Measurements from ENCODE around the gene SLC27A5. TPM values are rescaled to one million over a fixed set of nuclear protein-coding genes. Genes with fewer than 3 reads are reported as not detected.
A peak's percentile ranks its signal among the peaks of the same experiment; 100 is the strongest.

The SLC27A5 gene
- total and polyA plus RNA-seq, 9 of the 15 experiments (the other 6 are each of a cell fraction or from before 2014, with no cell fraction given), result 42.2 to 318 (median 64.7) TPM

GRCh38 chr19:58499021-58499927 lies 12.5 kb downstream of the SLC27A5 start (continued):
- TF ChIP-seq ZBTB40 (IDR thresholded peaks at IDR 0.05) (peak; percentile 99), ZBTB40 (CRISPR knock-in tag; IDR thresholded peaks at IDR 0.05) (no peak), ZBTB1 (CRISPR knock-in tag; IDR thresholded peaks at IDR 0.05; ENCODE audit: borderline replicate concordance, low read depth) (no peak; the same call in 1 of the 2 replicates), ZNF282 (CRISPR knock-in tag; IDR thresholded peaks at IDR 0.05) (no peak), PURB (CRISPR knock-in tag; IDR thresholded peaks at IDR 0.05; ENCODE audit: low read depth) (no peak), ZBTB33 (CRISPR knock-in tag; IDR thresholded peaks at IDR 0.05) (peak; percentile 47), TSC22D4 (tag; IDR thresholded peaks at IDR 0.05) (no peak), FOXK2 (conservative IDR thresholded peaks at IDR 0.05 in 1 of 2, IDR thresholded peaks at IDR 0.05 in 1 of 2; ENCODE audit: low read depth in 2 of 2) (peak; percentile 89 to 96), CBX2 (IDR thresholded peaks at IDR 0.05; ENCODE audit: insufficient read depth, low read length, poor library complexity, severe bottlenecking) (no peak), RBM17 (IDR thresholded peaks at IDR 0.05; ENCODE audit: borderline replicate concordance, low read depth, low read length) (no peak), BRF2 (IDR thresholded peaks at IDR 0.05; ENCODE audit: borderline replicate concordance, insufficient read depth, insufficient read length) (no peak), OTX1 (CRISPR knock-in tag; IDR thresholded peaks at IDR 0.05) (0 out of 2 replicates have a peak, but pooled peaks have one; percentile 32), CBX3 (IDR thresholded peaks at IDR 0.05; ENCODE audit: borderline replicate concordance in 1 of 2, low read length in 2 of 2) (peak in 1 of 2 experiments; percentile 95; a peak in 2 of 3 replicates), ZNF76 (CRISPR knock-in tag; IDR thresholded peaks at IDR 0.05; ENCODE audit: borderline replicate concordance) (no peak)

Data from K562 (cell line).